GM12891 (cell line): Measurements from ENCODE around the gene N4BP2.

ENCODE experiments used
- DNase-seq: peaks from one replicate; pipeline ENCODE4 v3.0.0; 2011; ENCODE audit warnings: low spot score; ENCODE audit not compliant: insufficient read length
- FAIRE-seq: peaks from 2 replicates; lab custom pipeline; 2011; peaks lifted over from hg19 to GRCh38; lab: Jason Lieb, UNC
- PAX5 ChIP-seq: IDR thresholded peaks from 2 replicates; pipeline ENCODE4 v1.6.1; 2011; ENCODE audit warnings: low read length, moderate library complexity, mild to moderate bottlenecking; ENCODE audit not compliant: insufficient read depth, severe bottlenecking
- POLR2A ChIP-seq: IDR thresholded peaks from 2 replicates; pipeline ENCODE4 v1.6.1; 2011; ENCODE audit warnings: low read depth, low read length, control low read depth
- POLR2AphosphoS5 ChIP-seq: IDR thresholded peaks from 2 replicates; pipeline ENCODE4 v1.6.1; 2011; ENCODE audit warnings: low read depth, low read length, control low read depth
- POU2F2 ChIP-seq: IDR thresholded peaks from 2 replicates; pipeline ENCODE4 v1.6.1; 2011; ENCODE audit warnings: low read depth, mild to moderate bottlenecking, control low read depth, low read length, moderate library complexity
- SPI1 ChIP-seq: IDR thresholded peaks from 2 replicates; pipeline ENCODE4 v1.6.1; 2011; ENCODE audit warnings: low read depth, low read length, control low read depth
- TAF1 ChIP-seq: IDR thresholded peaks from 2 replicates; pipeline ENCODE4 v1.6.1; 2011; ENCODE audit warnings: low read depth, low read length, control low read depth

The N4BP2 gene

GRCh38 chr4:40149960-40150385 lies 93.3 kb downstream of the N4BP2 start:
- FAIRE-seq, result peak; percentile 97
- DNase-seq, result peak; percentile 21
- TF ChIP-seq POLR2A (no peak), PAX5 (no peak), POU2F2 (no peak), POLR2AphosphoS5 (no peak), SPI1 (no peak), TAF1 (no peak)

- no peak for TF ChIP-seq SPI1
- TF ChIP-seq POLR2AphosphoS5, result no peak
- FAIRE-seq (peak; percentile 35), DNase-seq (no peak)
Observed at GRCh38 chr4:40150932-40151331, 94.3 kb downstream of the N4BP2 start.

GRCh38 chr4:40152637-40153036 lies 96.0 kb downstream of the N4BP2 start:
- TF ChIP-seq POLR2AphosphoS5, result no peak
- TF ChIP-seq SPI1, result no peak
- TF ChIP-seq PAX5, result no peak
- TF ChIP-seq TAF1, result no peak
- TF ChIP-seq POLR2A, result no peak
- TF ChIP-seq POU2F2, result no peak
- DNase-seq (no peak), FAIRE-seq (peak; percentile 9)

GRCh38 chr4:40157436-40157835 lies 100.8 kb downstream of the N4BP2 start:
- FAIRE-seq (no peak), DNase-seq (no peak)
- TF ChIP-seq SPI1 (no peak), TAF1 (no peak), POLR2AphosphoS5 (no peak), POU2F2 (no peak), PAX5 (no peak), POLR2A (no peak)

- FAIRE-seq (peak; percentile 75), DNase-seq (no peak)
- no peak for TF ChIP-seq PAX5
- TF ChIP-seq SPI1, result no peak
- no peak for TF ChIP-seq POU2F2
- TF ChIP-seq POLR2A, result no peak
- no peak for TF ChIP-seq TAF1
- no peak for TF ChIP-seq POLR2AphosphoS5
Observed at GRCh38 chr4:40160258-40160657, 103.6 kb downstream of the N4BP2 start.

GRCh38 chr4:40164459-40164858 lies 107.8 kb downstream of the N4BP2 start:
- no peak for FAIRE-seq
- TF ChIP-seq PAX5, result no peak
- no peak for TF ChIP-seq SPI1
- no peak for DNase-seq

GRCh38 chr4:40165916-40166315 lies 109.3 kb downstream of the N4BP2 start:
- no peak for DNase-seq
- TF ChIP-seq TAF1, result no peak
- no peak for TF ChIP-seq POLR2A
- TF ChIP-seq POLR2AphosphoS5, result no peak
- no peak for TF ChIP-seq SPI1
- no peak for TF ChIP-seq POU2F2
- no peak for TF ChIP-seq PAX5
- FAIRE-seq, result no peak

- FAIRE-seq (no peak), DNase-seq (no peak)
- no peak for TF ChIP-seq PAX5
- TF ChIP-seq POLR2A, result no peak
- TF ChIP-seq TAF1, result no peak
- no peak for TF ChIP-seq SPI1
- no peak for TF ChIP-seq POLR2AphosphoS5
- no peak for TF ChIP-seq POU2F2
Observed at GRCh38 chr4:40168070-40168469, 111.4 kb downstream of the N4BP2 start.

GRCh38 chr4:40170588-40170987 lies 113.9 kb downstream of the N4BP2 start:
- TF ChIP-seq POLR2A (no peak), POU2F2 (no peak), POLR2AphosphoS5 (no peak), SPI1 (no peak), TAF1 (no peak), PAX5 (no peak)
- FAIRE-seq, result no peak
- no peak for DNase-seq

- TF ChIP-seq PAX5 (no peak), POLR2A (0 out of 2 replicates have a peak, but pooled peaks have one; percentile 57)
- DNase-seq (peak; percentile 36), FAIRE-seq (peak; percentile 92)
Observed at GRCh38 chr4:40173470-40173875, 116.8 kb downstream of the N4BP2 start.

GRCh38 chr4:40176602-40177001 lies 120.0 kb downstream of the N4BP2 start:
- TF ChIP-seq PAX5 (no peak), POLR2AphosphoS5 (no peak), POU2F2 (no peak), TAF1 (no peak), POLR2A (no peak), SPI1 (no peak)
- no peak for DNase-seq
- no peak for FAIRE-seq

- FAIRE-seq, result no peak
- DNase-seq, result no peak
- TF ChIP-seq SPI1 (no peak), PAX5 (no peak), POLR2AphosphoS5 (no peak), POU2F2 (no peak), POLR2A (no peak), TAF1 (no peak)
Observed at GRCh38 chr4:40177591-40177990, 120.9 kb downstream of the N4BP2 start.

- TF ChIP-seq PAX5 (no peak), POLR2AphosphoS5 (no peak), SPI1 (no peak), TAF1 (no peak), POU2F2 (no peak), POLR2A (no peak)
- no peak for DNase-seq
- no peak for FAIRE-seq
Observed at GRCh38 chr4:40178672-40179071, 122.0 kb downstream of the N4BP2 start.
